ENCODE data around the gene TMEM247.

The TMEM247 gene

DNA sequence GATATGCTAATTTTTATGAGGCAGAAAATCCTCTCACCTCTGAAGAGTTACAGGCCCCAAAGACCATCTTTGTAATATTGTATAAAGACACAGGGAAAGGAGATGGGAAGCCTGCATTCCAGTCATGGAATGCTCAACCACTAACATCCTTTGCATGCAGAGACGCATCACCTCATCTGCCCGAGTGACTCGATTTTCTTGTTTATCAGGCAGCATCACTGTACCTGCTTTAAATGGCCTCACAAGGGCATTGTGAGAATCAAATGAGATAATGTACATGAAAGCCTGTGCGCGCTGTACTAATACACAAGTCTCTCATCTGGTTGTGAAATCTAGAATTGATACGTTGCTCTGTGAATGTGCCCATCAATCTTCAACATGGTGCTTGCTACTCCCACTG lies 10.2 kb upstream of the TMEM247 start:
- Histone ChIP-seq H3K4me2 (ENCODE audit: low read depth, low read length) (no peak overlapping the region), H3K27ac (ENCODE audit: low read length) (no peak overlapping the region), H3K79me2 (ENCODE audit: low read length) (no peaks in the 10 kb centered on the region), H3K27me3 (replicated peaks; ENCODE audit: insufficient read depth, low read length) (no peaks in the 10 kb centered on the region), H3K4me3 (ENCODE audit: low read length) (no peak overlapping the region), H3K9me2 (replicated peaks; ENCODE audit: insufficient read depth, low read length) (no peaks in the 10 kb centered on the region), H3K36me3 (replicated peaks; ENCODE audit: insufficient read depth, low read length) (no peaks in the 10 kb centered on the region), H3K9me3 (replicated peaks; ENCODE audit: insufficient read depth, low read length) (no peaks in the 10 kb centered on the region), H2AFZ (ENCODE audit: low read length) (no peak overlapping the region), H3K9ac (ENCODE audit: low read length) (no peak overlapping the region), H3K4me1 (ENCODE audit: low read length) (no peaks in the 10 kb centered on the region), H3F3A (ENCODE audit: insufficient read depth, low read length) (no peaks in the 10 kb centered on the region), H4K20me1 (ENCODE audit: insufficient read depth, low read length) (no peaks in the 10 kb centered on the region)
- DNase-seq = no peak
- TF ChIP-seq EZH2 (optimal IDR thresholded peaks at IDR 0.05; ENCODE audit: low read depth, low read length) = no peak
- TF ChIP-seq CTCF (IDR thresholded peaks at IDR 0.05; ENCODE audit: low read length) = no peak
- TF ChIP-seq EZH2phosphoT487 (IDR thresholded peaks at IDR 0.05; ENCODE audit: low read length) = no peak

- Histone ChIP-seq H2AFZ (ENCODE audit: low read length) (no peak overlapping the region), H3K27me3 (replicated peaks; ENCODE audit: insufficient read depth, low read length) (no peaks in the 10 kb centered on the region), H3K4me3 (ENCODE audit: low read length) (no peak overlapping the region), H3K4me2 (ENCODE audit: low read depth, low read length) (no peak overlapping the region), H3F3A (ENCODE audit: insufficient read depth, low read length) (no peaks in the 10 kb centered on the region), H3K9me3 (replicated peaks; ENCODE audit: insufficient read depth, low read length) (no peaks in the 10 kb centered on the region), H3K27ac (ENCODE audit: low read length) (no peak overlapping the region), H4K20me1 (ENCODE audit: insufficient read depth, low read length) (no peaks in the 10 kb centered on the region), H3K36me3 (replicated peaks; ENCODE audit: insufficient read depth, low read length) (no peaks in the 10 kb centered on the region), H3K9me2 (replicated peaks; ENCODE audit: insufficient read depth, low read length) (no peaks in the 10 kb centered on the region), H3K4me1 (ENCODE audit: low read length) (no peaks in the 10 kb centered on the region), H3K9ac (ENCODE audit: low read length) (no peak overlapping the region), H3K79me2 (ENCODE audit: low read length) (no peaks in the 10 kb centered on the region)
- DNase-seq = no peak
- TF ChIP-seq EZH2phosphoT487 (IDR thresholded peaks at IDR 0.05; ENCODE audit: low read length) (no peak), CTCF (IDR thresholded peaks at IDR 0.05; ENCODE audit: low read length) (no peak), EZH2 (optimal IDR thresholded peaks at IDR 0.05; ENCODE audit: low read depth, low read length) (no peak)
These were observed 9.7 kb upstream of the TMEM247 start for GRCh38 chr2:46469700-46470099.

DNA sequence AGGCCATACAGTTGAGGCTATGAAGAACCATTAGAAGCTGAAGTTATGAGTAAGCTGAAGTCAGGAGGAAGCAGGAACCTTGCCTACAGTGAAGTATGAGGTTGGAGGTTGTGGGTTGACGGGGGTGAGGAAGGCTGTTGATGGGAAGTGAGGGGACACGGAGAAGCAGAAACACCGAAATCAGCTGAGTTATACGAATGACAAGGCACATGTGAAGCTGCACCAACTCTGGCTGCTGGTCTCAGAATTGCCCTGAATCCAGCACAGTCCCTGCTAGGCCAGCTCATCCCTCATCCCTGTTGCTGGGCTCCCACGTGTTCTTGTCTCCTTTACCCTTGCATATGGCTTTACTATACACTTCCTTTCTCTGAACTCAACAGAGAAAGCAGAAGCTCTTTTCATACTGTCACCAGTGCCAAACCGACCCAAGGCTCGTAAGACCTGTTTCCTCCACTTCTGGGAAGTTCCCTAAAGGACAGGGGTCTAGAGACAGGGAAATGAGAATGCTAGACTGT lies 9.2 kb upstream of the TMEM247 start:
- H3K9me3 ChIP-seq (replicated peaks; ENCODE audit: insufficient read depth, low read length) = no peaks in the 10 kb centered on the region
- no peaks in the 10 kb centered on the region for H4K20me1 ChIP-seq (ENCODE audit: insufficient read depth, low read length)
- H3K27me3 ChIP-seq (replicated peaks; ENCODE audit: insufficient read depth, low read length) = no peaks in the 10 kb centered on the region
- no peak for DNase-seq
- H3K4me2 ChIP-seq (ENCODE audit: low read depth, low read length) = no peak overlapping the region
- no peak overlapping the region for H3K9ac ChIP-seq (ENCODE audit: low read length)
- H3F3A ChIP-seq (ENCODE audit: insufficient read depth, low read length) = no peaks in the 10 kb centered on the region
- H3K4me3 ChIP-seq (ENCODE audit: low read length) = no peak overlapping the region
- no peak overlapping the region for H2AFZ ChIP-seq (ENCODE audit: low read length)
- H3K27ac ChIP-seq (ENCODE audit: low read length) = no peak overlapping the region
- no peaks in the 10 kb centered on the region for H3K4me1 ChIP-seq (ENCODE audit: low read length)
- no peaks in the 10 kb centered on the region for H3K79me2 ChIP-seq (ENCODE audit: low read length)
- H3K9me2 ChIP-seq (replicated peaks; ENCODE audit: insufficient read depth, low read length) = no peaks in the 10 kb centered on the region
- H3K36me3 ChIP-seq (replicated peaks; ENCODE audit: insufficient read depth, low read length) = no peaks in the 10 kb centered on the region
- no peak for TF ChIP-seq EZH2phosphoT487 (IDR thresholded peaks at IDR 0.05; ENCODE audit: low read length)
- no peak for TF ChIP-seq CTCF (IDR thresholded peaks at IDR 0.05; ENCODE audit: low read length)
- TF ChIP-seq EZH2 (optimal IDR thresholded peaks at IDR 0.05; ENCODE audit: low read depth, low read length) = no peak
